Uterus (tissue), 2 donors: Measurements from ENCODE around the gene CACNA1C.

Source experiments
- POLR2A ChIP-seq, 2 donors: fragments of 450-650 bp; IDR thresholded peaks; one replicate each; pipeline ENCODE4 v1.6.1; 2016; ENCODE audit warnings: antibody characterized with exemption in 2 of 2, mild to moderate bottlenecking in 1 of 2, moderate library complexity in 1 of 2
- TF ChIP-seq, protein P1 (sequence below), 4 experiments: fragments of 200-600 bp in 2 of 4; fragments of 450-650 bp in 2 of 4; sonication (generic) in 2 of 4; IDR thresholded peaks; one replicate each; pipeline ENCODE4 v1.5.1; 2016 to 2019; ENCODE audit warnings: antibody characterized with exemption in 4 of 4, mild to moderate bottlenecking in 2 of 4, moderate library complexity in 1 of 4

DNA sequence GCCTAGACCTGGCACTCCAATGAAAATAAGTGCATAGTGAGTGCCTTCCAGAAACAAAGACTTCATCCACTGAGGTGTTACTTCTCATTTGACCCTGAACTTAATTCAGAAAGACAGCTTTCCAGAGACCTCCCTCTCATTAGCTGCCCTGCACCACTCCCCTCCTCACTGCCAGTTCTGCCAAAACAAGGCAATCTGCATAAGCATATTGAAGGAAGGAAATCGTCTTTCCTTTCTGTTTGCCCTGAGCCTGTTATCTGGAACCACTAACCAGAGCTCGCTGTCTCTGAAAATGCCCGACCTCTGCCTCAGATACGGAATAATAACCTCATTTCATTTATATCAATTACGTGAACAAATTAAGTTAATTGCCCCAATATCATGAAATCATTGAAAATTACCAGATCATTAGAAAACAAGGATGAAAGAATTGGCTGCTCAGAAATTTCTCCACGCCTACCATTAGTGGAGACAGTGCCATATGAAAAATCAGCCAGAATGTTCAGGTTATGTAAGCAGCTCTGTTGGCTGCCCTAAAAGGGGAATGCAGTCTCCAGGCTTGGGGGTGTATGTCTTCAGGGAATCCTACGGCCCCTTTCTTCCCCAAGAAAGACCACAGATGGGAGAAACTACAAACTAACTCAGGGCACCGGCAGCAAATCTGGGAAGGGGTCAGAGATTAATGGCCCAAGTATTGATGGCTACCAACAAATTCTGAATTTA is 592.1 kb downstream of the CACNA1C start:
- TF ChIP-seq POLR2A (IDR thresholded peaks at IDR 0.05), result no peak
- TF ChIP-seq, protein P1, sequence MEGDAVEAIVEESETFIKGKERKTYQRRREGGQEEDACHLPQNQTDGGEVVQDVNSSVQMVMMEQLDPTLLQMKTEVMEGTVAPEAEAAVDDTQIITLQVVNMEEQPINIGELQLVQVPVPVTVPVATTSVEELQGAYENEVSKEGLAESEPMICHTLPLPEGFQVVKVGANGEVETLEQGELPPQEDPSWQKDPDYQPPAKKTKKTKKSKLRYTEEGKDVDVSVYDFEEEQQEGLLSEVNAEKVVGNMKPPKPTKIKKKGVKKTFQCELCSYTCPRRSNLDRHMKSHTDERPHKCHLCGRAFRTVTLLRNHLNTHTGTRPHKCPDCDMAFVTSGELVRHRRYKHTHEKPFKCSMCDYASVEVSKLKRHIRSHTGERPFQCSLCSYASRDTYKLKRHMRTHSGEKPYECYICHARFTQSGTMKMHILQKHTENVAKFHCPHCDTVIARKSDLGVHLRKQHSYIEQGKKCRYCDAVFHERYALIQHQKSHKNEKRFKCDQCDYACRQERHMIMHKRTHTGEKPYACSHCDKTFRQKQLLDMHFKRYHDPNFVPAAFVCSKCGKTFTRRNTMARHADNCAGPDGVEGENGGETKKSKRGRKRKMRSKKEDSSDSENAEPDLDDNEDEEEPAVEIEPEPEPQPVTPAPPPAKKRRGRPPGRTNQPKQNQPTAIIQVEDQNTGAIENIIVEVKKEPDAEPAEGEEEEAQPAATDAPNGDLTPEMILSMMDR (IDR thresholded peaks at IDR 0.05), result no peak
